HG02571 (cell line): ENCODE measurements around the gene RHOH.
"Not testable (repeated sequence)": the region's sequence is repeated elsewhere in the genome, so short reads cannot be mapped to it uniquely, and the experiment has no call there.

ENCODE experiments used
- ATAC-seq: cut with Tn5 transposase; IDR thresholded peaks from one replicate; pipeline ENCODE4 v1.9.1; 2021; ENCODE audit warnings: mild to moderate bottlenecking, moderate library complexity; ENCODE audit not compliant: unreplicated experiment

The RHOH gene

GRCh38 chr4:40289366-40290188 is 92.7 kb downstream of the RHOH start:
- no peak for ATAC-seq

GRCh38 chr4:40290611-40291186 is 93.9 kb downstream of the RHOH start:
- not testable (repeated sequence) for ATAC-seq

- no peak for ATAC-seq
Observed at GRCh38 chr4:40292313-40292759, 95.5 kb downstream of the RHOH start.

GRCh38 chr4:40294339-40294738 is 97.5 kb downstream of the RHOH start:
- ATAC-seq, result no peak

- ATAC-seq, result not testable (repeated sequence)
Observed at GRCh38 chr4:40295030-40295429, 98.2 kb downstream of the RHOH start.

GRCh38 chr4:40295572-40295971 is 98.7 kb downstream of the RHOH start:
- ATAC-seq, result no peak
